ENCODE measurements around the gene ITPR1.

Gene ITPR1

DNA sequence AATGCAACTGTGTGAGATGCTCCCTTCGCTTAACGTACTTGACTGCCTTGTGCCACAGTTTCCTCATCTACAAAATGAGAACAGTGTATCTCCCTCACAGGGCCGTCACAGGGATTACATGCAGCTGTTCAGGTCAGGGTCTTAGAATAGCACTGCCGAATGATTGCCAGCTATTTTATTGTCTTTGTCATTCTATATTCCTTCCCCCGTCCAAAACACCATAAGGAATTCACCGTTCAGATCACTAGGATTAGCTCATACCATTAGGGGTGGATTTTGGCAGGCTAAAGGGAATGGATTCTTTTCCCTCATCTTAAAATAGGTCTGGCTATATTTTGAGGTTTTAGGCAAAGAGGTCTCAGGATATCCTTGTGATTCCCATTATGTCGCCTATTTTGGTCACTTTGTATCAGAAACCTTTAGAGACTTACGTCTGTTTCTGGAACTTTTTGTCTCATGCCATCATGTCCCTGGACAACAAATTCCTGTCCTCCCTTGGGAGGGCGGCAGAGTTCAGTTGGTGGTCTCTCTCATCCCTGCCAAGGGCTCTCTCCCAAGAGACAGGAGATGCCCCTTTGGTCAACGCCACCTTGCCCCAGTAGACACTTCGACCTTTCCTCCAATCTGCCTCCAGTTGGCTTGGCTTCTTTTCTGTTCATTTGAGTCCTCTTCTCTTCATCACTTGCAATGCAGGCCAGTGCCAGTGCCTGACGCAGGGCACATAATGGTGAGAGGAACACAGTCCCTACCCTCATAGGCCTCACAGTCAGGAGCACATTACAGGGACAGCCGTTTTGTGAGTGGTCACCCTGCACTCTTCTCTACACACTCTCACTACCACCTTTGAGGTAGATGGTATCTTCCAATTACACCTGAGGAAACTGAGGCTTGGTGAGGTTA is 314.5 kb downstream of the ITPR1 start:
- DNase-seq (ENCODE audit: low read depth in 3 of 3) = no peak

DNA sequence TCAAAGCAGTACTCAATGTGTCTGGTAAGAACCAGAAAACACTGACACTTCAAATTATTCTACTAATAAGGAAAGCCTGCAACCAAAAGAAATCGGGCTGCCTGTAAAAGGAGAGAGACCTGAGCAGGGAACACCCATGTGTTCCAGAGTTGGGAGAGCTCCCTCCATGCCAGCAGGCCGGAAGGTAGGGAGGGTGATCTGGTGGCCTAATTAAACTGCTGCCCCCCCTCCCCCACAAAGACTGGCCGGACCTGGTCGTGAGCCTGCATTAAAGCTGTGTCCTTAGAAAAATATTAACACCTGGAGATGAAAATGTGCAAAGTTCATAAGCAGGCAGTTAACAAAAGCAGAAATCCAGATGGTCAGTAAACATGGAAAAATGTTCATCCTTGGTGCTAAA is 315.5 kb downstream of the ITPR1 start:
- no peak for DNase-seq (ENCODE audit: low read depth in 3 of 3)

DNA sequence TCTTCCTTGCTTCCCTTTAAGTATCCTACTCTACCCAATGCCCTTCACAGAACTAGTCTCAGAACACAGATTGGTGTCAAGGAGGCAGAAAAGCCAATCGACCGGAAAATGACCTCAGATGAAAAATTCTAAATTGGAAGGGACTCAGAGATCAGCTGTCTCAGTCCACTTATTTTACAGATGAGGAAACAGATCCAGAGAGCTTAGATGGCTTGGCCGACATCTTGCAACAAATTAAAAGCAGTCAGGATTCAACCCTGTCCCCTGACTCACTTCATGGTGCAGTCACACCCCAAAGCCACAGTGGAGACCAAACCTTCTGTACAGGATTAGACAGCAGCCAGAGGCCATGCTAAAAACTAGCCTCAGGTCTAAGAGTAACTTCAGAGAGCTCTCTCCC is 316.8 kb downstream of the ITPR1 start:
- no peak for DNase-seq (ENCODE audit: low read depth in 3 of 3)

DNA sequence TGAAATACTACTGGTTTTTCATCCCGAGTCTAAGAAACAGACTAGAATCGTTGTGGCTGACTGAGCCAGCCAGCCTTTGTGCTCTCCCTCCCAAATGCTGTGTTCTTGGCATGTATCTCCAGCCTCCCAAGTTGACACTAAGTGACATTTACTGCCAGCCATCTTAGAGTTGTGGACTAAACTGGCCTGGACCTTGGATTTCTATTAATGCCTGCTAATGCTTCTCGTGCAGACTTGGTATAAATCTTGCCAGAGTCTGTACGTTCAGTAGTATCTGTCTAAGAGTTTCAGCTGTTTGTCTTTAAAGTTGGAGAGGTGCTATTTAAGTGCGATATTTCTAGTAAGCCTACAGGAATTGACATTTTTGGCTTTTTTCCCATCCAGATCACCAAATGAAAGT is 319.4 kb downstream of the ITPR1 start:
- DNase-seq (ENCODE audit: low read depth in 3 of 3) = no peak

DNA sequence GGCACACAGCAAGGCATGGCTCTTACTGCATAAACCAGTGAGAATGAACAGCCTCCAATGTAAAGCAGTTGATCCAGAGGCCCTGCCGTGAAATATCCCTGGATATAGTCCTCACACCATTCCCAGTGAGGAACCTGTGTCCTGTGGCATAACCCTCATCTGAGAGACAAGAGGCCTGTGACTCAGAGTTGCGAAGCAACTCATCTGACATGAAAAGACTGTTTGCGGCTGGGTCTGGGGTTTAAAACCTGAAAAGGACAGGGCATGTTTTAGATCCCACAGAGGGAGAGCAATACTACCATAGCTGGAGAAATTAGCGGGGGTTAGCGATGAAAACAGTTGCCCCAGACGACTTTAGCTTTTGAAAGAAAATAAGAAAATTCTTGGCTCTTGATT is 320.8 kb downstream of the ITPR1 start:
- DNase-seq (ENCODE audit: low read depth in 3 of 3) = no peak

DNA sequence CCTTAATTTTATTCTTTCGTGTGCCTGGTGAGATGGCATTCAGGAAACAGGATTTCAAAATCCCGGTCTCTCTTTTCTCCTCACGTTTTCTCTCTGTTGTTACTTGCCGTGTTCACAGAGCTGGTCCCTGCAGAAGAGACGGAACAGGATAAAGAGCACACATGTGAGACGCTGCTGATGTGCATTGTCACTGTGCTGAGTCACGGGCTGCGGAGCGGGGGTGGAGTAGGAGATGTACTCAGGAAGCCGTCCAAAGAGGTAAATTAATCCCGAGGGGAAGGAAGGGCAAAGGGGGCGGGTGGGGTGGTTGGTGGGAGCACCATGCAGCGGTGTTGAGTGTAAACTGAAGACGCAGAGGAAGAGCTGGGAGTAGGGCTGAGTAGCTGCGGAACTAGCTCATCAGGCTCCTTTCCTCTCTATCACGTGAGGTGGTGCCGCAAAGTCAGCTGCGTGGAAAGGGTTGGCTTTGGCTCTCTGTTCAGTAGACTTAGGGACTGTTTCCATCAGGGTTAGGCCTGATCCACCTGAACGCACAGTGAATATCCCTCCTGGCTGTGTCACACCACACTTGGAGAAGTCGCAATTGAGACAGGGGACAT is 321.3 kb downstream of the ITPR1 start:
- DNase-seq (ENCODE audit: low read depth in 3 of 3) = no peak

DNA sequence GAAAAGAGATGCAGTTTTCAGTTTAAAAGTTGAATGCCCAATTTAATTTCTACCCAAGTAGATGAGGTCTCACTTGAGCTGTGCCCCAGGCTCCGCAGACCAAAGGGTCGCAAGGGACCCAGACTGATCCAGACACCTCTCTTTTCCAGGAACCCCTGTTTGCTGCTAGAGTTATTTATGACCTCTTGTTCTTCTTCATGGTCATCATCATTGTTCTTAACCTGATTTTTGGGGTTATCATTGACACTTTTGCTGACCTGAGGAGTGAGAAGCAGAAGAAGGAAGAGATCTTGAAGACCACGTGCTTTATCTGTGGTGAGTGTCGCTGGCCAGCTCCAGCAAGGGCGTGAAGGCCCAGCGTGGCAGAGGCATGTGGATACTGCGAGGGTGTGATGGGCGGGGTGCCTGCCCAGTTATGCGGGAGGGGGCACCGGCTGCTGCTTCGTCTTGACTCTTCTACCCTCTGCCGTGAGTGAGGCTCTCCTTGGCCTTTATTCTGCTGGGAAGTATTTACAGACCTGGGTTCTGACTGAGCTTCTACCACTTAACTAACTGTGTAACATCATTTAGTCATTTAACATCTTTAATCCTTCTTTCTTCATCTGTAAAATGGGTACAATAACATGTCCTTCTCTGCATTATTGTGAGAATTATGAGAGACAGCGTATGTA is 321.9 kb downstream of the ITPR1 start:
- DNase-seq (ENCODE audit: low read depth in 3 of 3) = no peak

DNA sequence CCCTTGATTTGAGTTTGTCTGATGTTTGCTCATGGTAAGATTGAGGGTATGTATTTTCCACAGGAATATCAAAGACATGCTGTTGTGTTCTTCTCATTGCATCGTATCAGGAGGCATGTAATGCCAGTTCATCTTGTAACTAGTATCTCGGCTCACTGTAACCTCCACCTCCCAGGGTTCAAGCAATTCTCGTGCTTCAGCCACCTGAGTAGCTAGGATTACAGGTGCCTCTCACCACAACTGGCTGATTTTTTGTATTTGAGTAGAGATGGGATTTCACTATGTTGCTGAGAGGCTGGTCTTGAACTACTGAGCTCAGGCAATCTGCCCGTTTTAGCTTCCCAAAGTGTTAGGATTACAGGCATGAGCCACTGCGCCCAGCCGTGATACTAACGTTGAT is 323.2 kb downstream of the ITPR1 start:
- no peak for DNase-seq (ENCODE audit: low read depth in 3 of 3)

- DNase-seq (ENCODE audit: low read depth in 3 of 3) = no peak
These were observed 323.6 kb downstream of the ITPR1 start for GRCh38 chr3:4816718-4817117.

DNA sequence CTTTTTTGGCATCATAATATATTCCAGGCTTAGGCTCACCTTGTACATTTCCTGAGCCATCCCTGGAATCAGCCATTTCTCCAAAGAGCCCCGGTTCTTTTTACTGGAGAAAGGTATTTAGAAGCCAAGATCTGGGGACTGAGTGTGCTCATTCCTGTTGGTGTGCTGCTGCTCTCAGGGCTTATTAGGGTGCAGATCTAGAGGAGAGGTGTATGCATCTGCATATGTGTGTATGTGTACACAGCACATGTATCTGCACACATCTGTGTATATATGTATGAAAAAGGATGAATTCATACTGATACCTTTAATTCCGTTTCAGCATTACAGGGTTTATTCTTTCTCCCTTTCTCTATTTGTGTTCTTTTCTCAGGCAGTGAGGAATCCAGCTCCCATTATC is 324.0 kb downstream of the ITPR1 start:
- no peak for DNase-seq (ENCODE audit: low read depth in 3 of 3)

GRCh38 chr3:4818164-4818563 is 325.0 kb downstream of the ITPR1 start:
- no peak for DNase-seq (ENCODE audit: low read depth in 3 of 3)

- DNase-seq (ENCODE audit: low read depth in 3 of 3) = no peak
These were observed 326.0 kb downstream of the ITPR1 start for GRCh38 chr3:4818986-4819693.

GRCh38 chr3:4819746-4820145 is 326.6 kb downstream of the ITPR1 start:
- DNase-seq (ENCODE audit: low read depth in 3 of 3) = no peak

DNA sequence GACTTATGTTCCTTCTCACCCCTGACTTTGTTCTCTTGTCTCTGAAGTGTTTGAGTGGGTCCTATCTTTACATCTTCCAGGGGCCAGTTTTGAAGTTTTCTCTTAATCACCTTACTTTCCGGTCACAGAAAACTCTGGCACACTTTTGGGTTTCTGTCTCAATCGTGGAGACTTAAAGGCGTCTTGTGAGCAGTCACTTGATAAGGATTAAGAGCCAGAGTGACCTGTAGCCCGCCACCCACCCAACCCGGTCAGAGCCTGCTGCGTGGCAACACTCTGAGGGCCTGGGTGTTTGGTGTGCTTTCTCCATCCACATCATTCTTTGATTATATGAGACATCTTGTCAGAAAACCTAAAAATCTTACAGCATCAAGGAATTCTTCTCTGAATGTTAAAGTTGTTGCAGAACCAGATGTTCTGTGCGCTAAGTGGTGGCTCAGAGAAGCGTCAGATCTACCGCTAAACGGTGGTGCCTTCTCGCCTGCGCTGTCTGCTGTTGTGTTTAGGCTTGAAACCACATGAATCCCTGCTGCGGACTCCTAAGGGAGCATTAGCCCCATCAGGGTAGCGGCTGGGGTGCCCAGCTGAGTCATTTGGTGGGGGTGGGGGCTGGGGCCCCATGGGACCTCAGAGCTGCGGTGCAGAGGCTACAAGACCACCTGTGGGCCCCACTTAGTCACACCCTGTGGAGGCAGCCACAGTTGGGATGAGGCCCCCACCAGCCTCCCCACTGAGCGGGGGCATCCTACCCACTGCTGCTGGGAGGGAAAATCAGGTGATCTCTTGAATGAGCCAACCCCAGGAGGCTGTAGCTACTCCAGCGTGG is 327.4 kb downstream of the ITPR1 start:
- DNase-seq (ENCODE audit: low read depth in 3 of 3) = peak in 1 of 3 experiments; percentile 41

- DNase-seq (ENCODE audit: low read depth in 3 of 3) = no peak
These were observed 328.2 kb downstream of the ITPR1 start for GRCh38 chr3:4821338-4821737.

GRCh38 chr3:4821975-4822374 is 328.8 kb downstream of the ITPR1 start:
- DNase-seq (ENCODE audit: low read depth in 3 of 3) = peak; percentile 44 to 70 (median 57)

DNA sequence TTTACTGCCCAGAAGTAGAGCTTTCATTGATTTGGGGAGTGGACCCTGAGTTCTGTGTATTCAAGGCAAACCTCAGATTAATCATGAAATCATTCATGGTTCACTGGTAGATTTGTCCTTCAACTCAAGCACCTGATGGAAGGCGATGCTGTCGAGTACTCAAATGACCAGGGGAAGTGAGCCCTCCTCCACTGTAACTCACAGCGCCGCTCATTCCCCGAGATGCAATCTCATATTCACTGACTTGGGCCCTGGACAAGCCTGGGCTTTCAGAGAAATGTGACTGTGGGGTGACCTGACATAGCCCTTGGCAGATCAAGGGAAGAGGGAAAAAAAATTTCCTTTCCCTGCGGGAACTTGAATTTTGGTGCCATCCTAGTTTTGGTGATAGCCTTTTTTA is 329.4 kb downstream of the ITPR1 start:
- no peak for DNase-seq (ENCODE audit: low read depth in 3 of 3)

DNA sequence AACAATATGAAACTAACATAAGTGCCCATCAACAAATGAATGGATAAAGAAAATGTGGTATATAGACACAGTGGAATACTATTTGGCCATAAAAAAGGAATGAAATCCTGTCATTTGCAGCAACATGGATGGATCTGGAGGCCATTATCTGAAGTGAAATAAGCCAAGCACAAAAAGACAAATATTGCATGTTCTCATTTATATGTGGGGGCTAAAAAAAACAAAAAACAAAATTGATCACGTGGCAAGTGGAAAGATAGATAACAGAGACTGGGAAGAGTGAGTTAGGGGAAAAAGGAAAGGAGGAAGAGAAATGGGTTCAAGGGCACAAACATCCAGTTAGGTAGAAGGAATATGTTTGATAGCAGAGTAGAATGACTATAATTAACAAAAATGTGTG is 330.2 kb downstream of the ITPR1 start:
- no peak for DNase-seq (ENCODE audit: low read depth in 3 of 3)

- no peak for DNase-seq (ENCODE audit: low read depth in 3 of 3)
These were observed 331.1 kb downstream of the ITPR1 start for GRCh38 chr3:4823986-4824925.

GRCh38 chr3:4824926-4825325 is 331.8 kb downstream of the ITPR1 start:
- DNase-seq (ENCODE audit: low read depth in 3 of 3) = no peak
